NCI-H345 (cell line): ENCODE results near the gene CCL18.
"Not testable (repeated sequence)": the region's sequence is repeated elsewhere in the genome, so short reads cannot be mapped to it uniquely, and the experiment has no call there.

Source experiments
- DNase-seq: peaks from one replicate; lab custom pipeline; 2025; lab: John Stamatoyannopoulos, UW

Gene CCL18

DNA sequence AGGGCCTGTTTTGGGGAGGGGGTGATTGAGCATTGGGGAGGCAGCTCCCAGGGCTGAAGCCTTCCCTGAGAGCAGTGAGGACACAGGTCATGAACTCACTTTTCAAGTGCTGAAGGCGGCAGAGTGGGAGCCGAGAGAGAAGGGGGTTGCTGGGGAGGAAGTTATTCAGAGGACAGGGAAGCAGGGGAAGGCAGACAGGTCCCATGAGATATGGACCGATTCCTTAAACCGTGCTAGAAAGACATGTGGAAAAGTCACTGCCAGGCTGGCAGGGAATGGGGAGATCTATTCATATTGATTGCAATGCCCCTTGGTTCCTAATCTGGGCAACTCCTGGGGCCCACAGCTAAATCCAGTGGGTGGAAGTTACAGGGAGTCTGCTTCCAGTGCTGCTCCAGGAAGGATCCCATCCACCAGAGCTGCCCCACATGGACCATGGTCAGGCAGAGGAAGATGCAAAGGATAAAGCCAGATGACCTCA is 40.7 kb downstream of the CCL18 start:
- DNase-seq = no peak

DNA sequence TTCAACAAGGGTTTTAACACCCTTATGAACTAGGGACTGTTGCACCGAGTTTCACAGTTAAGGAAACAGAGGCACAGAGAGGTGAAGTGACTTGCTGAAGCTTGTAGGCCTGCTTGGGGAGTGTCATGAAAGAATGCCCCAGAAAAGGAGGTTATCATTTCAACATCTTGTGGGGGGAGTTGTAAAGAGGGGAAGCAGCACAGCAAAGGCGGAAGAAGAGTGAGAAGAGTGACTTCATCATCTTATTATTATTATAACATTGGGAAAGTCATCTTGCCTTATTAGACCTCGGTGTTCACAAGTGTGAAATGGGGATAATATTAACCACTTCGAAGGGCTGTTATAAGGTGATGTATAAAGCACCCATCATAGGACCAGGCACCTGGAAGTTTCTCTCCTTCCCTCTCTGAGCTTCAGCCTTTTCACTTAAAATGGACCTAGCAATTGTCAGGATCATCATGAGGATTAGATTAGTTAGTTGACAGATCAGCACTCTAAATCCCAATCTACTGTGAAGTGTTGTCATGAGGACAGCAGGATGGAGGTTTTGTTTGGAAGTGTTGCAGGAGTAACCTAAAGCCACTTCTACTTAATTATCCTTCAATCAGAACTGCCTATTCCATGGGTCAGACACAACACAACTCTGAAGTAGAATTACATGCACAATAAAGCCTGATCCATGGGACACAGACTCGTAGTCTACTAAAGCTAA is 41.9 kb downstream of the CCL18 start:
- no peak for DNase-seq

DNA sequence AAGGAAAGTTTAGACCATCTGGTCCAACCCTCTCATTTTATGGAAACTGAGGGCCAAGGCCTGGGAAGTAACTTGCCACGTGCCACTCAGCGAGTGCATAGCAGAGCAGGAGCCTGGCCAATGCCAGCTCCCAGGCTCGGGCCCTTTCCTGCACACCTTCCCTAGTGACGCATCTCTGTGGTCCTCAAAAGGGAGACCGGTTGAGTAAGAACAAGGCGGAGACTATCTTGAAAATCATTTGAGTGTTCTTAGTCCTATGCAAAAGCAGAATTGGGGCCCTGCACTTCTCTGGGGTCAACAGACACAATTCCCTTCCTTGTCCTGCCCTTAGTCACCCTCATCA is 42.4 kb downstream of the CCL18 start:
- DNase-seq = no peak

DNA sequence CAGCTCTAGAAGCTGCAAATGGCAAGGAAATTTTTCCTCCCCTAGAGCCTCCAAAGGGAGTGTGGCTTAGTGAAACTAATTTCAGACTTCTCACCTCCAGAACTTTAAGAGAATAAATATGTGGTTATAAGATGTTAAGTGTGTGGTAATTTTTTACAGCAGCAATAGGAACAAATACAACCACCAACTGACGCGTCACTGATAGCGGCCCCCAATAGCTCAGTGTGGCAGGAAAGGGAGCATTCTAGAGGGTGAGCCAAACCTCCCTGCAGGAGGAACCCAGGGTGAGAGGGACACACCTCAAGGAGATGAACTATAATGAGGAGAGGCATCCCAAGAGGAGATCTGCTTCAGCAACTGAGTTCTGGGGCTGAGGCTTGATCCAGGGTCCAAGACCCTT is 43.6 kb downstream of the CCL18 start:
- no peak for DNase-seq

DNA sequence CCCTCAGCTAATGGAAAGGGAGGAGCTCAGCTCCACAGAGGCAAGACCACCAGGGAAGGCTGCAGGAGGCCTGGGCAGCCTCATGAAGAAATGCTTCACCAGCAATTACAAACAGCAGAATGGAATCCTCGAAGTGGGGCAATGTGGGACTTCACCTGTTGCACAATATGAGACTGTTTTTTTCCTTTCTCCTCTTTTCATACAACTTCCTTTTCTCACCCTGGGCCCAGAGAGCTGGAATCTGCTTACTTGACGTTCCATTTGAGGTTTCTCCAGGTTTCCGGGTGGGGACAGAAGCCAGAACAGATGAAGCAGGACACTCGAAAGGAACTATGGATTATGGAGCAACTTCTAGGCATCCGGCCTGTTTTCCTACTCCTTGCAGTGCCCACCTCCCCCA is 44.2 kb downstream of the CCL18 start:
- not testable (repeated sequence) for DNase-seq

DNA sequence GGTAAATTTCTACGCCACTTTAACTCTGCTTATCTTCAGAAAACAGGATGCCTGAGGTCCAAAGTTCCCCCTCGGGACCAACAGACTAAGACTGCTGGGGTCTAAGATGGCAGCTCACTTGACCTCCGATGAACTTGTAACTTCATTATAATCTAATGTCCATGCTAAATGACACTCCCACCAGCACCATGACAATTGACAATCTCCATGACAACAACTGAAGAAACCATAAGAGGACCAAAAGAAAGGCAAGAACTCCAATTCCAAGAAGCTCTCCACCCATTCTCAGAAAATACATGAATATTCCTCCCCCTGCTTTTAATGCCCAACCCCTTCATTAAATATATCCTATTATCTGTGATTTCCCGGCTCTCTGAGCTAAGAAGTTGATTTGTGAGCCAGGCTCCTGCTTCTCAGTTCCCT is 47.0 kb downstream of the CCL18 start:
- DNase-seq = no peak

DNA sequence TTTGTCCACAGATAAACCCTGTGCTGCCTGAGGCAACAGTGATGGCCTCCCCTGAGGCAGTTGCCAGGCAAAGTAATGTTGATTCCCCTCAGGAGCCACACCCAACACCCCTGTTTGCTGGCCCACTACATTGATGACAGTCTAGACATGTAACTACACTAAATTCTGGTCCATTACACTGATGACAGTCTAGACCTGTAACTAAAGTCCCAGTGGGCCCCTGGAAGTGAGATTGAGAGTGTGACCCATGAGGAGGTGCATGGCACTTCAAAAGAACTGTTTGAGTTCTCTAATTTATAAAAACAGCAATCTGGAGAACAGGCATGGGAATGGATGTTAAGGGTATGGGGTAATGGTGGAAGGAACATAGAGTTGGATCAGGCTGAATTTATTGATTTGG is 48.5 kb downstream of the CCL18 start:
- no peak for DNase-seq

DNA sequence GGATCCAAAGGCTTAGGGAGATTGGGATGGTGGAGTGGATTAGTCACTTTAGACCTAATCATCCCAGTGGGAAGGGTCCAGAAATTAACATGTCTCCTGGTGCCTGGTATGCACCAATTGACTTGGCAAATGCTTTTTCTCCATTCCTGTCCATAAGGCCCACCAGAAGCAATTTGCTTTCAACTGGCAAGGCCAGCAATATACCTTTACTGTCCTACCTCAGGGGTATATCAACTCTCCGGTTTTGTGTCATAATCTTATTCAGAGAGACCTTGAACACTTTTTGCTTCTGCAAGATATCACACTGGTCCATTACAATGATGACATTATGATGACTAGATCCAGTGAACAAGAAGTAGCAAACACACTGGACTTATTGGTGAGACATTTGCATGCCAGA is 49.1 kb downstream of the CCL18 start:
- not testable (repeated sequence) for DNase-seq

DNA sequence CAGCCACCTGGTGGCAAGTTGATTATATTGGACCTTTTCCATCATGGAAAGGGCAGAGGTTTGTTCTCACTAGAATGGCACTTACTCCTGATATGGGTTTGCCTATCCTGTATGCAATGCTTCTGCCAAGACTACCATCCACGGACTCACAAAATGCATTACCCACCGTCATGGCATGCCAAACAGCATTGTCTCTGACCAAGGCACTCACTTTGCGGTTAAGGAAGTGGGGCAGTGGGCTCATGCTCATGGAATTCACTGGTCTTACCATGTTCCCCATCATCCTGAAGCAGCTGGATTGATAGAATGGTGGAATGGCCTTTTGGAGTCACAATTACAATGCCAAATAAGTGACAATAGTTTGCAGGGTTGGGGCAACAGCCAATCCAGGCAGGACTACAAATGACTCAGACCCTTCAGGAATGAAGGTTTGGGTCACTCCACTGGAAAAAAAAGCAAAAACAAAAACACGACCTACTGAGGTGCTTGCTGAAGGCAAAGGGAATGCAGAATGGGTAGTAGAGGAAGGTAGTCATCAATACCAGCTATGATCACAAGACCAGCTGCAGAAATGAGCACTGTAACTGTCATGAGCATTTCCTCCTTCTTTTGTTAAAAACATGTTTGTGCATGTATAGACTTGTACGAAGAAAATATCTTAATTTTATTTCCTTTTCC is 51.0 kb downstream of the CCL18 start:
- not testable (repeated sequence) for DNase-seq

DNA sequence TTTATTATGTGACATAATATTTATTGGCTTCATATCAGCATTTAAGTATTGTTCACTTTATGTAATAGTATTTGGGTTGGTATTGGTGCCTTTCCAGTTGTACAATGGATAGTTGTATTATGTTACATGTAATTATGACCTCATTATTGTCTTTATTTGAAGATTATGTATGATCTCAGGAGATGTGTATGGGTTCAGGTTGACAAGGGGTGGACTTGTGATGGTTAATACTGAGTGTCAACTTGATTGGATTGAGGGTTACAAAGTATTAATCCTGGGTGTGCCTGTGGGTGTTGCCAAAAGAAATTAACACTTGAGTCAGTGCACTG is 51.5 kb downstream of the CCL18 start:
- DNase-seq = not testable (repeated sequence)

DNA sequence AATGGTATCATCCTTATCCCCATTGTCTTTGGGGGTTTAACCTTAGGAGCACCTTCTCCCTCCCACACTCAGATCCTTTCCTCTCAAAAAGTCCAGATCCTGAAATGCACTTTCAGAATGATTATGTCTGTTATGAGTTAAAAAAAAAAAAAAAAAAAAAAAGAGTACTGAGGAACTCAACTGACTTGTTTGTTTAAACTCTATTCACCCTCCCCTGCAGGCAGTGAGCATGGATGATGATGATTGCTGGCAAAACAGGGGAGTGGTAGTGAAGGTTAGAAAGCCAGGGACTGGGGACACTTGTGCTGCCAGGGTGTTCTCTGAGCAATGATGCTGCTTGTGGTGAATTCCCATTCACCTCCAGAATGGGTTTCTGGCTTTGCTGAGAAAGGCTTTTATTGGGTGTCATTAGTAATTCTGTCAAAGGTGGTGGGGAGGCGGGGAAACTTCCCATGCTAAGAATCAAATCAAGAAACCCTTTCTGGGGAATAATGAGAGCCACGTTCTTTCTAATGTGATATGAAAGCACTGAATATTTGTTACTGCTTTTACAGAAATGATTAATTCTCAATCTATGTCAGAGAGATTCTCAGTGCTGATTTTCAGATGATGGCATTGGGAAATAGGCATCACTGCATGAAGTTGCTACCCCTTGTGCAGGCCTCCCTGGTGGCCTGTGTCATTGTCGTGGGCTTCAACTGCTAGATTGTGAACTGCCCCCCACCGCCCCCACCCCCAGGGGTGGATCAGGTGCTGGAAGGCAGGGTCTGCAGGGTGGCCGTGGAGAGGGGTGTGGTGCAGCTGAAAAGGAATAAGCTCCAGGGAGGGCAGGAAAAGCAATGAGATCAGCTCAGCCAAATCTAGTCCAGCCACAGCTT is 53.7 kb downstream of the CCL18 start:
- no peak for DNase-seq

DNA sequence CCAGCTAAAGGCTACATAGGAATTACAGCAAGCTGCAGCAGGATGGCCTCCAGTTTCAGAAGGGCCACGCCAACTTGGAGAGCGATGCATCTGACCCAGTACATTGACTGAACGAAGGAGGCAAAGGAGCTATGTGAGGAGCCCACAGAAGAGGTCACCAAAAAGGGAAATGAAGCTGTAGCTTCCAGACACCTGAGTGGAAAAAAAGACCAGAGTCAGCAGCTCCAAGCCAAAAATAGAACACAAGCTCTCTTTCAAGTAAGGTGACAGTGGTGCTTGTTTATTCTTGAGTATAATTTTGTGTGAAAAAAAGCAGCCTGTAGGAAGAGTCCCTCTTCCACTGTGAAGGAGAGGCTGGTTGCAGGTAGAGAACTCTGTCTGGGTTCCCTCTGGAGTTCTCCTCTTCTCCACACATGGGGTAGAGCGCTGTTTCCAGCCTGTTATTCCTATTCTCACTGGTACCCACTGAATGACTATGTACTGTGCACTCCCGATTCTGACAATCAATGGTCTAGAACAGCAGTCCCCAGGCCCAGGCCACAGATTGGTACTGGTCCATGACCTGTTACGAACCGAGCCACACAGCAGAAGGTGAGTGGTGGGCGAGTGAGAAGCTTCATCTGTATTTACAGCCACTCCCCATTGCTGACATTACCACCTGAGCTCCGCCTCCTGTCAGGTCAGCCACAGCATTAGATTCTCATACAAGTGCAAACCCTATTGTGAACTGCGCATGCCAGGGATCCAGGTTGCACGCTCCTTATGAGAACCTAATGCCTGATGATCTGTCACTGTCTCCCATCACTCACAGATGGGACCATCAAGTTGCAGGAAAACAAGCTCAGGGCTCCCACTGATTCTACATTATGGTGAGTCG is 54.6 kb downstream of the CCL18 start:
- no peak for DNase-seq

DNA sequence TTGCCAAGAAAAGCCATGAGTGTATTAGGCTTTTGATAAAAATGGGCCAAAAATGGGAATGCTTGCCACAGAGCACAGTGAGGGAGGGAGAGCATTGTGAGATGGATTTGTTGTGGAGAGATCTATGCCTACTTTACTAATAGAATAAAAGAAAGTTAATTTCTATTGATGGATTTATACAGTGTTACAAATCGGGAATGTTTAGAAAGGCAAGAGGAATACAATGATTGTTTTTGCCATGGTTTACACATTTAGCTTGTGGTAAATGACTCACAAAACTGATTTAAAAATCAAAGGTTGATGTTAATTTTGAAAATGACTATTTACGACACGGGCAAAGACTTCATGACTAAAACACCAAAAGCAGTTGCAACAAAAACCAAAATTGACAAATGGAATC is 56.1 kb downstream of the CCL18 start:
- DNase-seq = no peak

DNA sequence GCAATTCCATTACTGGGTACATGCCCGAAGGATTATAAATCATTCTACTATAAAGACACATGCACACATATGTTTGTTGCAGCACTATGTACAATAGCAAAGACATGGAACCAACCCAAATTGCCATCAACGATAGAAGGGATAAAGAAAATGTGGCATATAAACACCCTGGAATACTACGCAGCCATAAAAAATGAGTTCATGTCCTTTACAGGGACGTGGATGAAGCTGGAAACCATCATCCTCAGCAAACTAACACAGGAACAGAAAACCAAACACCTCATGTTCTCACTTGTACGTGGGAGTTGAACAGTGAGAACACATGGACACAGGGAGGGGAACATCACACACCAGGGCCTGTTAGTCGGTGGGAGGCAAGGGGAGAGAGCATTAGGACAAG is 57.0 kb downstream of the CCL18 start:
- not testable (repeated sequence) for DNase-seq
